ENCODE measurements around the gene PPFIBP2.

DNA sequence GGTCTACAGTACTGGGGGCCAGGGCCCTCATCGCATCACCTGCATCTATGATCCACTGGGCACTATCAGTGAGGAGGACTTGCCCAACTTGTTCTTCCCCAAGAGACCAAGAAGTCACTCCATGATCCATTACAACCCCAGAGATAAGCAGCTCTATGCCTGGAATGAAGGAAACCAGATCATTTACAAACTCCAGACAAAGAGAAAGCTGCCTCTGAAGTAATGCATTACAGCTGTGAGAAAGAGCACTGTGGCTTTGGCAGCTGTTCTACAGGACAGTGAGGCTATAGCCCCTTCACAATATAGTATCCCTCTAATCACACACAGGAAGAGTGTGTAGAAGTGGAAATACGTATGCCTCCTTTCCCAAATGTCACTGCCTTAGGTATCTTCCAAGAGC lies 3.8 kb upstream of the PPFIBP2 start:
- TF ChIP-seq CTCF (conservative IDR thresholded peaks at IDR 0.05) (no peak), ZFX (IDR thresholded peaks at IDR 0.05) (no peak)
